K562 (cell line): ENCODE data around the gene CCDC85C. TPM values are rescaled to one million over a fixed set of nuclear protein-coding genes. Genes with fewer than 3 reads are reported as not detected.

Experiments
- AFF4 ChIP-seq: sonication (generic); formaldehyde crosslinking; IDR thresholded peaks from 2 replicates; pipeline ENCODE4 v1.8.0; 2023; ENCODE audit warnings: mild to moderate bottlenecking, missing genetic modification reagents
- CBX5 ChIP-seq: IDR thresholded peaks from 2 replicates; pipeline ENCODE4 v1.6.1; 2014; ENCODE audit warnings: low read depth, borderline replicate concordance
- COPS2 ChIP-seq: fragments of 450-650 bp; conservative IDR thresholded peaks from 2 replicates; pipeline ENCODE4 v1.6.1; 2016; ENCODE audit warnings: mild to moderate bottlenecking, moderate library complexity
- CTCFL ChIP-seq: IDR thresholded peaks from 2 replicates; pipeline ENCODE4 v1.6.1; 2011; ENCODE audit warnings: borderline replicate concordance, low read depth, mild to moderate bottlenecking, moderate library complexity, low read length; ENCODE audit not compliant: insufficient read depth, poor library complexity, severe bottlenecking
- ELF2 ChIP-seq: fragments of 250-450 bp; sonication (Bioruptor Pico); IDR thresholded peaks from 2 replicates; pipeline ENCODE4 v1.5.0; 2021; ENCODE audit warnings: mild to moderate bottlenecking
- ERF ChIP-seq: fragments of 450-650 bp; formaldehyde crosslinking; IDR thresholded peaks from 2 replicates; pipeline ENCODE4 v1.4.0; 2020; ENCODE audit warnings: mild to moderate bottlenecking, mixed read lengths
- ESRRB ChIP-seq: fragments of 250-450 bp; sonication (Bioruptor Pico); IDR thresholded peaks from 2 replicates; pipeline ENCODE4 v1.5.0; 2020; ENCODE audit warnings: mild to moderate bottlenecking, moderate library complexity, borderline replicate concordance
- FOSL1 ChIP-seq: fragments of 200-800 bp; sonication (Bioruptor generic); conservative IDR thresholded peaks from 2 replicates; pipeline ENCODE4 v1.6.1; 2016; ENCODE audit warnings: missing genetic modification characterization, missing compliant biosample characterization
- FOXA3 ChIP-seq, 2 experiments: fragments of 450-650 bp in 1 of 2; sonication (generic) in 1 of 2; formaldehyde crosslinking; IDR thresholded peaks in 1 of 2; conservative IDR thresholded peaks in 1 of 2; 2 replicates each; pipeline versions ENCODE4 v1.4.0 to v1.8.0; 2020 to 2022; ENCODE audit warnings: mild to moderate bottlenecking in 2 of 2, missing genetic modification reagents in 1 of 2
- HDAC1 ChIP-seq, 2 experiments: fragments of 450-650 bp; IDR thresholded peaks; 2 replicates each; pipeline ENCODE4 v1.6.1; 2016 to 2017; ENCODE audit warnings: inconsistent platforms in 1 of 2, mild to moderate bottlenecking in 1 of 2, moderate library complexity in 1 of 2
- HDAC3 ChIP-seq: fragments of 450-650 bp; IDR thresholded peaks from 2 replicates; pipeline ENCODE4 v1.6.1; 2018; ENCODE audit warnings: borderline replicate concordance, mild to moderate bottlenecking, moderate library complexity; ENCODE audit not compliant: partially characterized antibody
- MCM3 ChIP-seq: fragments of 450-650 bp; IDR thresholded peaks from 2 replicates; pipeline ENCODE4 v1.6.1; 2016
- NFYB ChIP-seq: IDR thresholded peaks from 2 replicates; pipeline ENCODE4 v1.6.1; 2011; ENCODE audit warnings: mild to moderate bottlenecking, moderate library complexity; ENCODE audit not compliant: insufficient read length; ENCODE audit errors: extremely low read depth
- NR2C1 ChIP-seq, 2 experiments: fragments of 450-650 bp; IDR thresholded peaks; 2 replicates each; pipeline ENCODE4 v1.6.1; 2017; ENCODE audit warnings: mild to moderate bottlenecking in 2 of 2, antibody characterized with exemption in 1 of 2, inconsistent platforms in 1 of 2, missing compliant biosample characterization in 1 of 2, missing genetic modification characterization in 1 of 2
- PHTF2 ChIP-seq: fragments of 250-450 bp; sonication (Bioruptor Pico); IDR thresholded peaks from 2 replicates; pipeline ENCODE4 v1.5.0; 2021; ENCODE audit warnings: mild to moderate bottlenecking
- RBM34 ChIP-seq: fragments of 200-400 bp; formaldehyde crosslinking; IDR thresholded peaks from 2 replicates; pipeline ENCODE4 v1.6.1; 2018; ENCODE audit warnings: low read length, borderline replicate concordance; ENCODE audit not compliant: insufficient read depth
- RBM39 ChIP-seq: fragments of 200-400 bp; formaldehyde crosslinking; optimal IDR thresholded peaks from 2 replicates; pipeline ENCODE3; 2018; ENCODE audit warnings: low read depth, low read length
- RCOR1 ChIP-seq, 2 experiments: IDR thresholded peaks; 2 replicates each; pipeline ENCODE4 v1.6.1; 2012; ENCODE audit warnings: low read depth in 2 of 2, low read length in 2 of 2, borderline replicate concordance in 1 of 2, improper control_type of control experiment in 1 of 2
- RHOXF2B ChIP-seq: fragments of 250-450 bp; sonication (Bioruptor Pico); conservative IDR thresholded peaks from 2 replicates; pipeline ENCODE4 v1.5.1; 2021
- ZNF395 ChIP-seq: fragments of 200-800 bp; sonication (Bioruptor generic); IDR thresholded peaks from 2 replicates; pipeline ENCODE4 v1.6.1; 2017; ENCODE audit warnings: missing genetic modification characterization, missing compliant biosample characterization
- polyA plus RNA-seq, 8 experiments: library from polyadenylated mRNA; depleted of rRNA in 4 of 8; stranded (reverse) in 5 of 8; unstranded in 3 of 8; fragments of >200 nt; fragmentation: Nextera tagmentation in 2 of 8; fragmentation: Illumina TruSeq in 1 of 8; extraction: Ambion mirVana in 2 of 8; extraction: Trizol in 1 of 8; gene quantifications; 2 replicates each; pipeline versions ENCODE4 v1.2.1 to v1.2.3, GENCODE V29; 2011 to 2014; ENCODE audit warnings: inconsistent platforms in 1 of 8, missing spikeins in 1 of 8
- total RNA-seq, 7 experiments: library from RNA; depleted of rRNA in 6 of 7; stranded (reverse); fragments of >200 nt in 6 of 7; fragmentation: Illumina TruSeq in 2 of 7; extraction: Trizol in 2 of 7; gene quantifications; 2 replicates each; pipeline versions ENCODE4 v1.2.1 to v1.2.3, GENCODE V29; 2011 to 2021; ENCODE audit warnings: low replicate concordance in 1 of 7

The CCDC85C gene
- total and polyA plus RNA-seq, 9 of the 15 experiments (the other 6 are each of a cell fraction or from before 2014, with no cell fraction given), result 0.18 to 22.0 (median 6.3) TPM

- TF ChIP-seq CTCFL, result no peak
- no peak for TF ChIP-seq COPS2
- TF ChIP-seq RBM34, result no peak
- no peak for TF ChIP-seq FOSL1 (tag)
- TF ChIP-seq PHTF2 (CRISPR knock-in tag), result no peak
- TF ChIP-seq RCOR1 (IDR thresholded peaks at IDR 0.05; ENCODE audit: borderline replicate concordance in 1 of 2, low read depth in 2 of 2, low read length in 2 of 2), result no peak
- TF ChIP-seq ZNF395 (CRISPR knock-in tag), result no peak
- no peak for TF ChIP-seq HDAC1 (IDR thresholded peaks at IDR 0.05)
- TF ChIP-seq MCM3, result no peak
- no peak for TF ChIP-seq CBX5
- no peak for TF ChIP-seq RHOXF2B (CRISPR knock-in tag)
- no peak for TF ChIP-seq AFF4
- peak; percentile 56 for TF ChIP-seq NFYB
- no peak for TF ChIP-seq NR2C1 (IDR thresholded peaks at IDR 0.05)
- TF ChIP-seq NR2C1 (tag; IDR thresholded peaks at IDR 0.05), result no peak
- no peak for TF ChIP-seq ERF
- TF ChIP-seq HDAC3, result no peak
- no peak for TF ChIP-seq RBM39
- TF ChIP-seq ELF2 (CRISPR knock-in tag), result no peak
- TF ChIP-seq FOXA3 (CRISPR knock-in tag; conservative IDR thresholded peaks at IDR 0.05 in 1 of 2, IDR thresholded peaks at IDR 0.05 in 1 of 2), result no peak
- no peak for TF ChIP-seq ESRRB
Observed at GRCh38 chr14:99604278-99604765, 315 bp upstream of the CCDC85C start (continued).
